ENCODE results near the gene NFIL3.
A peak's percentile ranks its signal among the peaks of the same experiment; 100 is the strongest.

NFIL3 gene

GRCh38 chr9:91421971-91422757, 1.5 kb downstream of the NFIL3 start:
- no peak for DNase-seq

GRCh38 chr9:91421128-91421765, 2.4 kb downstream of the NFIL3 start:
- no peak for DNase-seq

GRCh38 chr9:91420501-91421127, 3.0 kb downstream of the NFIL3 start:
- no peak for DNase-seq

- peak; percentile 94 for DNase-seq
These were observed 4.1 kb downstream of the NFIL3 start for GRCh38 chr9:91419222-91420191.

GRCh38 chr9:91418215-91418610, 5.4 kb downstream of the NFIL3 start:
- DNase-seq, result no peak

- DNase-seq, result no peak
These were observed 5.9 kb downstream of the NFIL3 start for GRCh38 chr9:91417602-91418214.

GRCh38 chr9:91416096-91416712, 7.4 kb downstream of the NFIL3 start:
- no peak for DNase-seq

- no peak for DNase-seq
These were observed 8.3 kb downstream of the NFIL3 start for GRCh38 chr9:91415290-91415689.

GRCh38 chr9:91412941-91413340, 10.7 kb downstream of the NFIL3 start:
- no peak for DNase-seq

GRCh38 chr9:91411096-91411771, 12.4 kb downstream of the NFIL3 start:
- no peak for DNase-seq

- DNase-seq, result no peak
These were observed 13.5 kb downstream of the NFIL3 start for GRCh38 chr9:91410161-91410560.

- DNase-seq, result no peak
These were observed 15.2 kb downstream of the NFIL3 start for GRCh38 chr9:91408475-91408874.

GRCh38 chr9:91407580-91408318, 15.9 kb downstream of the NFIL3 start:
- DNase-seq, result no peak

- DNase-seq, result no peak
These were observed 18.1 kb downstream of the NFIL3 start for GRCh38 chr9:91405343-91406077.

- DNase-seq, result no peak
These were observed 19.7 kb downstream of the NFIL3 start for GRCh38 chr9:91403665-91404543.

GRCh38 chr9:91398926-91399325, 24.7 kb downstream of the NFIL3 start:
- DNase-seq, result no peak

- DNase-seq, result peak; percentile 61
These were observed 27.8 kb downstream of the NFIL3 start for GRCh38 chr9:91395553-91396471.

GRCh38 chr9:91395106-91395552, 28.5 kb downstream of the NFIL3 start:
- DNase-seq, result no peak
